H9 (cell line): ENCODE data around the gene ADAMTS3. TPM values are rescaled to one million over a fixed set of nuclear protein-coding genes. Genes with fewer than 3 reads are reported as not detected.

ENCODE experiments used
- DNase-seq: peaks from one replicate; pipeline ENCODE4 v3.0.0-alpha.2; 2017
- H2AFZ ChIP-seq: one replicate; pipeline ENCODE4 v1.6.1; 2013; ENCODE audit warnings: mild to moderate bottlenecking, low read length, control low read depth, moderate library complexity
- H2AK5ac ChIP-seq: 2 replicates; pipeline ENCODE4 v1.6.1; 2013; ENCODE audit warnings: low read length, control low read depth, mixed read lengths; ENCODE audit not compliant: insufficient read length
- H2BK120ac ChIP-seq: one replicate; pipeline ENCODE4 v1.6.1; 2013; ENCODE audit warnings: low read depth, mild to moderate bottlenecking, low read length, control low read depth, inconsistent platforms; ENCODE audit not compliant: poor library complexity, severe bottlenecking
- H2BK12ac ChIP-seq: 2 replicates; pipeline ENCODE4 v1.6.1; 2013; ENCODE audit warnings: low read length, control low read depth, mixed read lengths, low read depth; ENCODE audit not compliant: insufficient read length
- H2BK15ac ChIP-seq: 2 replicates; pipeline ENCODE4 v1.6.1; 2013; ENCODE audit warnings: low read depth, low read length, control low read depth
- H2BK20ac ChIP-seq: one replicate; pipeline ENCODE4 v1.6.1; 2013; ENCODE audit warnings: low read depth, mild to moderate bottlenecking, low read length, control low read depth, inconsistent platforms; ENCODE audit not compliant: poor library complexity, severe bottlenecking
- H2BK5ac ChIP-seq: 2 replicates; pipeline ENCODE4 v1.6.1; 2013; ENCODE audit warnings: low read length, control low read depth, mixed read lengths; ENCODE audit not compliant: insufficient read length
- H3K14ac ChIP-seq: 2 replicates; pipeline ENCODE4 v1.6.1; 2013; ENCODE audit warnings: low read length, control low read depth; ENCODE audit not compliant: insufficient read depth
- H3K18ac ChIP-seq: 2 replicates; pipeline ENCODE4 v1.6.1; 2013; ENCODE audit warnings: low read depth, mild to moderate bottlenecking, mixed read lengths, low read length, control low read depth; ENCODE audit not compliant: insufficient read length
- H3K23ac ChIP-seq: 2 replicates; pipeline ENCODE4 v1.6.1; 2013; ENCODE audit warnings: low read length, control low read depth, mixed read lengths, low read depth; ENCODE audit not compliant: insufficient read length
- H3K23me2 ChIP-seq: 2 replicates; pipeline ENCODE4 v1.6.1; 2013; ENCODE audit warnings: low read depth, mild to moderate bottlenecking, mixed read lengths, low read length, control low read depth; ENCODE audit not compliant: insufficient read length, poor library complexity, severe bottlenecking
- H3K27ac ChIP-seq: 2 replicates; pipeline ENCODE4 v1.5.1; 2013; ENCODE audit warnings: low read length, control low read depth, mixed read lengths, low read depth; ENCODE audit not compliant: insufficient read length
- H3K27me3 ChIP-seq: 2 replicates; pipeline ENCODE4 v1.6.1; 2013; ENCODE audit warnings: low read length, control low read depth, inconsistent platforms; ENCODE audit not compliant: insufficient read depth
- H3K4ac ChIP-seq: 2 replicates; pipeline ENCODE4 v1.6.1; 2013; ENCODE audit warnings: low read depth, mild to moderate bottlenecking, control low read depth, inconsistent platforms, low read length, moderate library complexity
- H3K4me1 ChIP-seq: 2 replicates; pipeline ENCODE4 v1.6.1; 2013; ENCODE audit warnings: low read length, control low read depth, inconsistent platforms; ENCODE audit not compliant: insufficient read depth
- H3K4me2 ChIP-seq: 2 replicates; pipeline ENCODE4 v1.6.1; 2013; ENCODE audit warnings: low read length, control low read depth, mixed read lengths; ENCODE audit not compliant: insufficient read length, insufficient read depth
- H3K56ac ChIP-seq: 2 replicates; pipeline ENCODE4 v1.6.1; 2013; ENCODE audit warnings: low read depth, mild to moderate bottlenecking, mixed read lengths, low read length, control low read depth; ENCODE audit not compliant: insufficient read length
- H3K79me1 ChIP-seq: 2 replicates; pipeline ENCODE4 v1.6.1; 2013; ENCODE audit warnings: low read depth, mild to moderate bottlenecking, moderate library complexity, low read length, control low read depth, inconsistent platforms; ENCODE audit not compliant: insufficient read depth, poor library complexity, severe bottlenecking
- H3K79me2 ChIP-seq: 2 replicates; pipeline ENCODE4 v1.6.1; 2013; ENCODE audit warnings: low read length, control low read depth, inconsistent platforms; ENCODE audit not compliant: insufficient read depth
- H3K9ac ChIP-seq: 2 replicates; pipeline ENCODE4 v1.6.1; 2013; ENCODE audit warnings: low read length, control low read depth, mixed read lengths; ENCODE audit not compliant: insufficient read length; ENCODE audit errors: extremely low read depth
- H3K9me3 ChIP-seq: one replicate; pipeline ENCODE4 v1.6.1; 2013; ENCODE audit warnings: low read depth, low read length, inconsistent platforms; ENCODE audit not compliant: control insufficient read depth
- H3T11ph ChIP-seq: one replicate; pipeline ENCODE4 v1.6.1; 2013; ENCODE audit warnings: mild to moderate bottlenecking, low read length, control low read depth, inconsistent platforms
- H4K20me1 ChIP-seq: one replicate; pipeline ENCODE4 v1.6.1; 2013; ENCODE audit not compliant: control insufficient read depth, insufficient read length, insufficient read depth
- H4K5ac ChIP-seq: 2 replicates; pipeline ENCODE4 v1.6.1; 2013; ENCODE audit warnings: low read depth, mild to moderate bottlenecking, mixed read lengths, low read length, control low read depth; ENCODE audit not compliant: insufficient read length
- H4K8ac ChIP-seq: replicated peaks from 2 replicates; pipeline ENCODE4 v1.6.1; 2013; ENCODE audit warnings: low read length, control low read depth, mixed read lengths, low read depth; ENCODE audit not compliant: insufficient read length
- H4K91ac ChIP-seq: 2 replicates; pipeline ENCODE4 v1.6.1; 2013; ENCODE audit warnings: low read depth, mild to moderate bottlenecking, moderate library complexity, mixed read lengths, low read length, control low read depth; ENCODE audit not compliant: insufficient read length
- H3K27ac Mint-ChIP-seq, 3 experiments: 2 replicates in 2 of 3; 3 replicates in 1 of 3; pipeline ENCODE4 v1.8.0; 2020 to 2021; ENCODE audit warnings: mixed read lengths in 3 of 3, mild to moderate bottlenecking in 1 of 3, moderate library complexity in 1 of 3
- H3K27me3 Mint-ChIP-seq: 2 replicates; pipeline ENCODE4 v1.8.0; 2021; ENCODE audit warnings: low read depth, mild to moderate bottlenecking, moderate library complexity, mixed read lengths
- H3K36me3 Mint-ChIP-seq, 3 experiments: 2 replicates in 2 of 3; 3 replicates in 1 of 3; pipeline ENCODE4 v1.8.0; 2020 to 2021; ENCODE audit warnings: low read depth in 3 of 3, mixed read lengths in 3 of 3; ENCODE audit not compliant: insufficient read depth in 1 of 3
- H3K4me1 Mint-ChIP-seq, 2 experiments: 2 replicates each; pipeline ENCODE4 v1.8.0; 2020; ENCODE audit warnings: mixed read lengths in 2 of 2
- H3K4me3 Mint-ChIP-seq, 2 experiments: 2 replicates in 1 of 2; 3 replicates in 1 of 2; pipeline ENCODE4 v1.8.0; 2020 to 2021; ENCODE audit warnings: mild to moderate bottlenecking in 2 of 2, mixed read lengths in 2 of 2, moderate library complexity in 1 of 2
- H3K9me3 Mint-ChIP-seq, 2 experiments: 2 replicates in 1 of 2; 3 replicates in 1 of 2; pipeline ENCODE4 v1.8.0; 2020; ENCODE audit warnings: mild to moderate bottlenecking in 2 of 2, mixed read lengths in 2 of 2, moderate library complexity in 1 of 2
- WGBS: extraction: QIAGEN DNeasy Blood & Tissue Kit; methylation state at CpG from one replicate; pipeline ENCODE4 v1.1.7; 2013; ENCODE audit warnings: missing lambda C conversion rate, low lambda C conversion rate, mixed read lengths; ENCODE audit not compliant: insufficient read length; ENCODE audit errors: extremely low coverage; 5-methylcytosine and 5-hydroxymethylcytosine counted together
- total RNA-seq: library from RNA; stranded (reverse); gene quantifications from 2 replicates; pipeline ENCODE4 v1.2.1, GENCODE V29; 2021
- TF ChIP-seq, protein P1 (sequence below): fragments of 200-600 bp; sonication (generic); conservative IDR thresholded peaks from 3 replicates; pipeline ENCODE4 v1.8.0; 2021; ENCODE audit warnings: antibody characterized with exemption, mild to moderate bottlenecking

Gene ADAMTS3
- total RNA-seq, 1 experiment from 2014 or later = 1.1 TPM

- no peak overlapping the region for H3K4me2 ChIP-seq
- no peaks in the 10 kb centered on the region for H3K4me1 ChIP-seq
Measured at GRCh38 chr4:72489267-72489666, 79.8 kb downstream of the ADAMTS3 start.

More at GRCh38 chr4:72489267-72489666, 79.8 kb downstream of the ADAMTS3 start:
- Histone ChIP-seq H4K91ac (no peak overlapping the region), H3K23ac (no peak overlapping the region), H2BK12ac (no peak overlapping the region), H3K4ac (no peak overlapping the region), H2AK5ac (no peak overlapping the region), H3T11ph (no peak overlapping the region), H3K27ac (no peak overlapping the region), H3K79me1 (no peaks in the 10 kb centered on the region), H2AFZ (no peak overlapping the region), H3K27me3 (no peaks in the 10 kb centered on the region), H4K8ac (no peak overlapping the region), H3K9me3 (no peaks in the 10 kb centered on the region), H3K18ac (no peak overlapping the region), H3K14ac (no peak overlapping the region), H3K9ac (no peak overlapping the region), H3K23me2 (no peaks in the 10 kb centered on the region), H3K79me2 (no peaks in the 10 kb centered on the region), H2BK20ac (no peak overlapping the region), H3K56ac (no peak overlapping the region), H2BK15ac (no peak overlapping the region), H4K20me1 (no peaks in the 10 kb centered on the region), H4K5ac (no peak overlapping the region), H2BK5ac (no peak overlapping the region), H2BK120ac (no peak overlapping the region)
- no CpG with 5 or more reads among the region's 4 CpGs for WGBS
- H3K36me3 Mint-ChIP-seq = peaks cover 0 to 4% (median 0%) of the 10 kb centered on the region in 3 experiments; a peak in 1 of 7 replicates
- no peak overlapping the region for H3K4me3 Mint-ChIP-seq
- H3K27me3 Mint-ChIP-seq = no peaks in the 10 kb centered on the region
- DNase-seq = no peak
- peaks cover 0 to 2% of the 10 kb centered on the region in 2 experiments; a peak in 1 of 4 replicates for H3K4me1 Mint-ChIP-seq
- H3K9me3 Mint-ChIP-seq = peaks cover 3% of the 10 kb centered on the region in 2 experiments; a peak in 1 of 5 replicates
- TF ChIP-seq, protein P1, sequence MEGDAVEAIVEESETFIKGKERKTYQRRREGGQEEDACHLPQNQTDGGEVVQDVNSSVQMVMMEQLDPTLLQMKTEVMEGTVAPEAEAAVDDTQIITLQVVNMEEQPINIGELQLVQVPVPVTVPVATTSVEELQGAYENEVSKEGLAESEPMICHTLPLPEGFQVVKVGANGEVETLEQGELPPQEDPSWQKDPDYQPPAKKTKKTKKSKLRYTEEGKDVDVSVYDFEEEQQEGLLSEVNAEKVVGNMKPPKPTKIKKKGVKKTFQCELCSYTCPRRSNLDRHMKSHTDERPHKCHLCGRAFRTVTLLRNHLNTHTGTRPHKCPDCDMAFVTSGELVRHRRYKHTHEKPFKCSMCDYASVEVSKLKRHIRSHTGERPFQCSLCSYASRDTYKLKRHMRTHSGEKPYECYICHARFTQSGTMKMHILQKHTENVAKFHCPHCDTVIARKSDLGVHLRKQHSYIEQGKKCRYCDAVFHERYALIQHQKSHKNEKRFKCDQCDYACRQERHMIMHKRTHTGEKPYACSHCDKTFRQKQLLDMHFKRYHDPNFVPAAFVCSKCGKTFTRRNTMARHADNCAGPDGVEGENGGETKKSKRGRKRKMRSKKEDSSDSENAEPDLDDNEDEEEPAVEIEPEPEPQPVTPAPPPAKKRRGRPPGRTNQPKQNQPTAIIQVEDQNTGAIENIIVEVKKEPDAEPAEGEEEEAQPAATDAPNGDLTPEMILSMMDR = no peak
- H3K27ac Mint-ChIP-seq = no peak overlapping the region
